Kidney epithelial cell (primary cell): ENCODE measurements around the gene DUSP16. TPM values are rescaled to one million over a fixed set of nuclear protein-coding genes. Genes with fewer than 3 reads are reported as not detected.
"Not testable (repeated sequence)": the region's sequence is repeated elsewhere in the genome, so short reads cannot be mapped to it uniquely, and the experiment has no call there.

Experiments used
- DNase-seq: peaks from one replicate; pipeline ENCODE4 v3.0.0-alpha.2; 2010; ENCODE audit warnings: low read depth
- H3K27me3 ChIP-seq: 2 replicates; pipeline ENCODE4 v1.6.0; 2011; ENCODE audit warnings: low read length; ENCODE audit not compliant: control insufficient read depth, insufficient read depth
- H3K36me3 ChIP-seq: 2 replicates; pipeline ENCODE4 v1.5.1; 2011; ENCODE audit warnings: low read length; ENCODE audit not compliant: control insufficient read depth, insufficient read depth
- H3K4me3 ChIP-seq: 2 replicates; pipeline ENCODE4 v1.5.1; 2011; ENCODE audit warnings: low read depth, mild to moderate bottlenecking, control low read depth, low read length
- total RNA-seq: library from RNA; depleted of rRNA; stranded (reverse); fragments of >200 nt; gene quantifications from 2 replicates; pipeline ENCODE4 v1.2.3, GENCODE V29; 2015
- TF ChIP-seq, protein P1 (sequence below): IDR thresholded peaks from 2 replicates; pipeline ENCODE4 v1.5.1; 2011; ENCODE audit warnings: mild to moderate bottlenecking, moderate library complexity, low read length, control low read depth, inconsistent platforms; ENCODE audit not compliant: insufficient read depth, poor library complexity, severe bottlenecking

Gene DUSP16
- total RNA-seq, 1 donor from 2014 or later, result 22.7 TPM

DNA sequence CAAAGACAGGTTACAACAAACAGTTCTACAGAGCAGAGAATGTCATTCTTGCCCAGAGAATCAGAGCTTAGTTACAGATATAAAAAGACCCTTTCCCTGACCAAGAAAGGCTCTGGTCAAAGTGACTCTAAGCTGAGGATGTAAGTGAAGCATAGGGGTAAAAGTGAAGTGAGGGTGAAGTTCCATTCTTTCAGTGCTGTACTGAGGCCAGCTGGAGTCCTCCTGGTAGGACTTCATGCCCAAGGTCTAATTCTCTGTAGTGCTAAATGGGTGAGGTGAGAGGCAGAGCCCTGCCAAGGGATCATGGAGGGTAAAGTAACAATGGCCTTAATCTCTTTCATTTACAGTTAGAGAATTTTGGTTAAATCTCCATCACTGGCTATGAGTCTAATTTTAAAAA, 38.5 kb downstream of the DUSP16 start:
- Histone ChIP-seq H3K36me3 (no peaks in the 10 kb centered on the region), H3K27me3 (no peaks in the 10 kb centered on the region), H3K4me3 (no peak overlapping the region)
- TF ChIP-seq, protein P1, sequence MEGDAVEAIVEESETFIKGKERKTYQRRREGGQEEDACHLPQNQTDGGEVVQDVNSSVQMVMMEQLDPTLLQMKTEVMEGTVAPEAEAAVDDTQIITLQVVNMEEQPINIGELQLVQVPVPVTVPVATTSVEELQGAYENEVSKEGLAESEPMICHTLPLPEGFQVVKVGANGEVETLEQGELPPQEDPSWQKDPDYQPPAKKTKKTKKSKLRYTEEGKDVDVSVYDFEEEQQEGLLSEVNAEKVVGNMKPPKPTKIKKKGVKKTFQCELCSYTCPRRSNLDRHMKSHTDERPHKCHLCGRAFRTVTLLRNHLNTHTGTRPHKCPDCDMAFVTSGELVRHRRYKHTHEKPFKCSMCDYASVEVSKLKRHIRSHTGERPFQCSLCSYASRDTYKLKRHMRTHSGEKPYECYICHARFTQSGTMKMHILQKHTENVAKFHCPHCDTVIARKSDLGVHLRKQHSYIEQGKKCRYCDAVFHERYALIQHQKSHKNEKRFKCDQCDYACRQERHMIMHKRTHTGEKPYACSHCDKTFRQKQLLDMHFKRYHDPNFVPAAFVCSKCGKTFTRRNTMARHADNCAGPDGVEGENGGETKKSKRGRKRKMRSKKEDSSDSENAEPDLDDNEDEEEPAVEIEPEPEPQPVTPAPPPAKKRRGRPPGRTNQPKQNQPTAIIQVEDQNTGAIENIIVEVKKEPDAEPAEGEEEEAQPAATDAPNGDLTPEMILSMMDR, result no peak
- no peak for DNase-seq

DNA sequence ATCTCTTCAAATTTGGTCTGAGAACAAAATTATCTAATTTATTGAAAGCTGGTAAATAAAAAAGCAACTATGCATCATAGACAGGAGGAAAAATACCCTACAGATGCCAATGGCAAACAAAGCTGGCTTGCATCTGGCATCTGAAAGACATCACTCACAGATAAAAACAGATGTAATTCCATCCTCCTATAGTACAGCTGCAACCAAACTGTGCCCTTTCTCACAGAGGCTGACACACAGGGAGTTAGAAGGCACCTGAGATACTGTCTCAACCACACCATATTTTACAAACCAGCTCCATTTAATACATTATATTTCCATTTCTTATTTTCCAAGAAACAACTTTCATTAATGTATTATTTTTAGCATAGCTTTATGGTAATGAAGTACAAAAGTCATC, 39.4 kb downstream of the DUSP16 start:
- no peak overlapping the region for H3K4me3 ChIP-seq
- H3K27me3 ChIP-seq, result no peaks in the 10 kb centered on the region
- no peaks in the 10 kb centered on the region for H3K36me3 ChIP-seq
- DNase-seq, result no peak
- TF ChIP-seq, protein P1, result no peak

DNA sequence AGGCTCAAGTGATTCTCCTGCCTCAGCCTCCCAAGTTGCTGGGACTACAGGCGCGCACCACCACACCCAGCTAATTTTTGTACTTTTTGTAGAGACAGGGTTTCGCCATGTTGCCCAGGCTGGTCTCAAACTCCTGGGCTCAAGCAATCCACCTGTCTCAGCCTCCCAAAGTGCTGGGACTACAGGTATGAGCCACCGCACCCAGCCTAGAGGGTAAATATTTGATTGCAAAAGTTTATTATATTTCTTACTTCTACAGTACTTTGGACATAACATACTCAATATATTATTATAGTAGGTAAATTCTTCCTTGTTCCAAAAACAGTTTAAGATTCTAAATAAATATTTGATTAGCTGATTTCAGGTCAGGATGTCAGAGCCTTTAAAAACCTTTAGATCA, 40.0 kb downstream of the DUSP16 start:
- not testable (repeated sequence) for H3K27me3 ChIP-seq, H3K4me3 ChIP-seq, H3K36me3 ChIP-seq, DNase-seq

DNA sequence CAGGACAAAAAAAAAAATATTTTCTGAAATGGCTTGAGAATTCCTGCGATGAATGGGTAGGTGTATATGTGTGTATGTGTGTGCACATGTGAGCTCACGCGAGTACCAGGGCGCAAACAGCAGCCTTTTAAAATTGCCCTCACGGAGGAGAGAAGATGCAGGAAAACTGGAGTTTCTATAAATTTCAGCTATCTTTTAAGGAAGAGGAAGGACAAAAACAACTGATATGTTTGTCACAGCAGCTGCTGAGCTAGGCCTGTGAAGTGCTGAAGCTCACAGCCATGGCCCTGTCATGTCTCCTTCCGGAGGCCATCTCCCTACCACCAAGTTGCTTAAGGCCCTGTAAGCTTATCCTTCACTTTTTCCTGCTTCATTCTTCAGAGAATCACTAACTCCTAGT, 40.8 kb downstream of the DUSP16 start:
- TF ChIP-seq, protein P1, result no peak
- no peaks in the 10 kb centered on the region for H3K27me3 ChIP-seq
- no peaks in the 10 kb centered on the region for H3K36me3 ChIP-seq
- DNase-seq, result no peak
- no peak overlapping the region for H3K4me3 ChIP-seq

DNA sequence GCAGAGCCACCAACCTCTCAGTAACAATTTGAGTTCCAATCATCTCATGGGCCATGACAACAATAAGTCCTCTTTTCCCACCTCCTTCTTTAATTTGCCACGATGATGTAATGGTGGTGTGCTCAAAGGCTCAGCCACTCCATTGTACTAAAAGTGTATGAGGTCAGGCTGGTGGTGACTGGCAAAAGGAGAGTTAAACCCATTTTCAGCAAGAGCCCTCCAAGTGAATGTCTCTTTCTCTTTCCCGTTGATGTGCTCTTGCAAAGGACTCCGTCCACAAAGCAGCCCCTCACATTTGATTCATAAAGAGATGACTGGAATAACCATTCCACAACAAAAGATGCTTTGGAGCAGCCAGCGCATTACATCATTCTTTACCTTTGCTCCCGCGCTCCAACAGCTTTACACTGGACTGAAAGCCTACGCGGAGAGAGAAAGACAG, 41.6 kb downstream of the DUSP16 start:
- Histone ChIP-seq H3K4me3 (no peak overlapping the region), H3K27me3 (no peaks in the 10 kb centered on the region), H3K36me3 (no peaks in the 10 kb centered on the region)
- TF ChIP-seq, protein P1, result no peak
- no peak for DNase-seq

DNA sequence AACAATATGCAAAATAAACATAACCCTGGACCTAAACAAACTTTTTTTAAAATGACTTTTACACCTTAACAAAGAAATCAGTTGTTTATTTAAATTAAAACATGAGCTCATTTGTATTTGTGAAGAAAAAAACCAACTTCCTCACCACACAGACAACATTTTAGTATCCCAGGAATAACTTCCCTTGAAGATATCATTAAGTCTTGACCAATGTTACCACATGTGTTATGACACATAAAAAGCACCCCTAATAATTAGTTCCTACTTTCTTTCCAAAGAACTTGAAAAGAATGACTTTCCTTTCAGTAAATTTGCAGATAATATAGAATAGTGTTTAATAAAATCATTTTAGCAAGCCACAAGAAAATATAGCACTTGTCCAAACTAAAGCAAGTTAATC, 42.4 kb downstream of the DUSP16 start:
- H3K4me3 ChIP-seq, result no peak overlapping the region
- H3K36me3 ChIP-seq, result no peaks in the 10 kb centered on the region
- TF ChIP-seq, protein P1, result no peak
- no peak for DNase-seq
- H3K27me3 ChIP-seq, result no peaks in the 10 kb centered on the region
